PFSK-1 (cell line): ENCODE results near the gene PIK3R6.

Experiments
- FOXP2 ChIP-seq: optimal IDR thresholded peaks from 2 replicates; pipeline ENCODE3; 2011; ENCODE audit warnings: borderline replicate concordance, control low read depth, inconsistent platforms; ENCODE audit not compliant: insufficient read depth; ENCODE audit errors: extremely low read length, extremely low read depth
- POLR2AphosphoS5 ChIP-seq: IDR thresholded peaks from 2 replicates; pipeline ENCODE4 v1.6.1; 2012; ENCODE audit warnings: low read depth, mild to moderate bottlenecking, control low read depth, low read length, moderate library complexity
- REST ChIP-seq, 2 experiments: IDR thresholded peaks; 2 replicates each; pipeline versions ENCODE4 v1.6.1 to v1.8.0; 2011 to 2012; ENCODE audit warnings: low read depth in 2 of 2, low read length in 2 of 2, control low read depth in 1 of 2, inconsistent platforms in 1 of 2, mild to moderate bottlenecking in 1 of 2, moderate library complexity in 1 of 2; ENCODE audit not compliant: insufficient read depth in 1 of 2
- SIN3A ChIP-seq: IDR thresholded peaks from 2 replicates; pipeline ENCODE4 v1.6.1; 2012; ENCODE audit warnings: mild to moderate bottlenecking, low read length, moderate library complexity, borderline replicate concordance; ENCODE audit not compliant: insufficient read depth
- TAF1 ChIP-seq: IDR thresholded peaks from 2 replicates; pipeline ENCODE4 v1.6.1; 2012; ENCODE audit warnings: low read length, control low read depth, borderline replicate concordance; ENCODE audit not compliant: insufficient read depth

The PIK3R6 gene

GRCh38 chr17:8865385-8865784 lies 2.1 kb downstream of the PIK3R6 start:
- TF ChIP-seq SIN3A = no peak
- no peak for TF ChIP-seq FOXP2
- TF ChIP-seq TAF1 = no peak
- no peak for TF ChIP-seq POLR2AphosphoS5
- TF ChIP-seq REST (IDR thresholded peaks at IDR 0.05; ENCODE audit: insufficient read depth in 1 of 2, low read depth in 2 of 2, low read length in 2 of 2) = no peak

- TF ChIP-seq SIN3A (no peak), REST (IDR thresholded peaks at IDR 0.05; ENCODE audit: insufficient read depth in 1 of 2, low read depth in 2 of 2, low read length in 2 of 2) (no peak), TAF1 (no peak), FOXP2 (no peak), POLR2AphosphoS5 (no peak)
Measured at GRCh38 chr17:8862213-8863056, 5.0 kb downstream of the PIK3R6 start.

GRCh38 chr17:8861495-8862181 lies 5.8 kb downstream of the PIK3R6 start:
- no peak for TF ChIP-seq SIN3A
- TF ChIP-seq TAF1 = no peak
- no peak for TF ChIP-seq POLR2AphosphoS5
- TF ChIP-seq FOXP2 = no peak
- TF ChIP-seq REST (IDR thresholded peaks at IDR 0.05; ENCODE audit: insufficient read depth in 1 of 2, low read depth in 2 of 2, low read length in 2 of 2) = no peak

- TF ChIP-seq POLR2AphosphoS5 (no peak), TAF1 (no peak), FOXP2 (no peak), SIN3A (no peak), REST (IDR thresholded peaks at IDR 0.05; ENCODE audit: insufficient read depth in 1 of 2, low read depth in 2 of 2, low read length in 2 of 2) (no peak)
Measured at GRCh38 chr17:8859804-8860430, 7.6 kb downstream of the PIK3R6 start.
